Measurements from ENCODE around the gene ATP6V1C2. TPM values are rescaled to one million over a fixed set of nuclear protein-coding genes. Genes with fewer than 3 reads are reported as not detected.

ATP6V1C2 gene
- total and polyA plus RNA-seq, 2 of the 4 experiments (the other 2 are of a cell fraction), result not detected

GRCh38 chr2:10759151-10759714, 37.8 kb downstream of the ATP6V1C2 start:
- CTCF ChIA-PET, result no interaction called here
- peaks cover 20% of the 10 kb centered on the region; the same call in 1 of the 2 replicates for H3K27me3 ChIP-seq (ENCODE audit: control insufficient read depth, insufficient read depth, low read length)

More at GRCh38 chr2:10759151-10759714, 37.8 kb downstream of the ATP6V1C2 start:
- ATAC-seq (ENCODE audit: low read depth), result no peak
- H3K4ac ChIP-seq (ENCODE audit: low read depth, low read length), result no peak overlapping the region
- intact Hi-C loops (cut with micrococcal nuclease) (no loop called here), dilution Hi-C loops (cut with HindIII; ENCODE audit: low sequenced_read_pairs, unreplicated experiment) (no loop called here), in situ Hi-C loops (cut with MboI; ENCODE audit: low sequenced_read_pairs) (no loop called here)
- no peak overlapping the region for H3K4me2 ChIP-seq (ENCODE audit: low read depth, low read length)
- no peak overlapping the region for H2AFZ ChIP-seq (replicated peaks; ENCODE audit: low read length, poor library complexity)
- H2AK9ac ChIP-seq (replicated peaks; ENCODE audit: low read depth, low read length, poor library complexity), result no peak overlapping the region
- no peak overlapping the region for H2BK5ac ChIP-seq (ENCODE audit: low read depth, low read length, poor library complexity, severe bottlenecking)
- WGBS, 2 experiments (ENCODE audit: extremely low coverage in 2 of 2, insufficient read length in 1 of 2), result 67% methylated on average over 7 of the region's 11 CpGs; no CpG with 5 or more reads in 1 of the 2 experiments
- no peak overlapping the region for H2BK20ac ChIP-seq (ENCODE audit: low read depth, low read length)
- TF ChIP-seq CEBPB (IDR thresholded peaks at IDR 0.05; ENCODE audit: low read depth, low read length) (no peak), RCOR1 (IDR thresholded peaks at IDR 0.05; ENCODE audit: insufficient replicate concordance, low read length) (no peak), NFE2L2 (IDR thresholded peaks at IDR 0.05; ENCODE audit: low read depth, low read length) (no peak), BHLHE40 (IDR thresholded peaks at IDR 0.05; ENCODE audit: low read depth, low read length) (no peak), MAFK (IDR thresholded peaks at IDR 0.05; ENCODE audit: low read depth, low read length) (no peak), SMC3 (IDR thresholded peaks at IDR 0.05; ENCODE audit: low read depth, low read length) (no peak), MAZ (IDR thresholded peaks at IDR 0.05; ENCODE audit: borderline replicate concordance, low read depth, low read length) (no peak), ELK1 (IDR thresholded peaks at IDR 0.05; ENCODE audit: borderline replicate concordance, low read depth, low read length) (no peak), FOS (IDR thresholded peaks at IDR 0.05; ENCODE audit: low read depth, low read length) (no peak), CHD1 (IDR thresholded peaks at IDR 0.05; ENCODE audit: low read depth, low read length) (no peak), RFX5 (IDR thresholded peaks at IDR 0.05; ENCODE audit: low read depth, low read length) (no peak), USF2 (IDR thresholded peaks at IDR 0.05; ENCODE audit: low read depth, low read length) (no peak), CTCF (conservative IDR thresholded peaks at IDR 0.05; ENCODE audit: low read depth, low read length) (no peak), MXI1 (IDR thresholded peaks at IDR 0.05; ENCODE audit: borderline replicate concordance, low read depth, low read length) (no peak), POLR2A (IDR thresholded peaks at IDR 0.05; ENCODE audit: low read depth, low read length) (no peak), RAD21 (IDR thresholded peaks at IDR 0.05; ENCODE audit: low read length) (no peak)
- H3K4me3 ChIP-seq (ENCODE audit: insufficient read depth, low read depth, low read length), result no peak overlapping the region
- no peaks in the 10 kb centered on the region for H4K20me1 ChIP-seq (ENCODE audit: insufficient read depth, low read length)
- no peaks in the 10 kb centered on the region for H3K9me1 ChIP-seq (ENCODE audit: insufficient read depth, low read length)
- POLR2A ChIA-PET (ENCODE audit: unreplicated experiment), result no interaction called here
- H3K4me1 ChIP-seq (ENCODE audit: control insufficient read depth, insufficient read depth, low read length), result no peaks in the 10 kb centered on the region
- H2BK15ac ChIP-seq (ENCODE audit: low read depth, low read length), result no peak overlapping the region
- H2AK5ac ChIP-seq (ENCODE audit: low read depth, low read length), result no peak overlapping the region
- H3K56ac ChIP-seq (ENCODE audit: extremely low read depth, insufficient read depth, low read length), result no peak overlapping the region
- H3K36me3 ChIP-seq (ENCODE audit: control insufficient read depth, insufficient read depth, low read length), result no peaks in the 10 kb centered on the region
- no peak overlapping the region for H3K14ac ChIP-seq (replicated peaks; ENCODE audit: low read depth, low read length)
- H3K18ac ChIP-seq (ENCODE audit: low read depth, low read length), result no peak overlapping the region
- no peak overlapping the region for H4K91ac ChIP-seq (ENCODE audit: insufficient read depth, low read depth, low read length)
- no peak overlapping the region for H4K5ac ChIP-seq (ENCODE audit: low read depth, low read length)
- H3K9ac ChIP-seq (ENCODE audit: low read depth, low read length), result no peak overlapping the region
- no peak overlapping the region for H3K23ac ChIP-seq (ENCODE audit: low read depth, low read length)
- H3K9me3 ChIP-seq (ENCODE audit: control insufficient read depth, insufficient read depth, low read length), result no peaks in the 10 kb centered on the region
- H4K8ac ChIP-seq (ENCODE audit: low read depth in 2 of 2, low read length in 2 of 2), result no peak overlapping the region
- H3K79me1 ChIP-seq (ENCODE audit: low read depth in 1 of 2, low read length in 2 of 2), result no peaks in the 10 kb centered on the region
- no peak overlapping the region for H3K27ac ChIP-seq (ENCODE audit: insufficient read depth, low read length)
- no peak overlapping the region for H2BK120ac ChIP-seq (ENCODE audit: low read depth, low read length)
- DNase-seq, result no peak
- no TSS peak for BruUV-seq (replicated peaks)
